Muscle of back (tissue), 13 donors: ENCODE data around the gene GRB2. TPM values are rescaled to one million over a fixed set of nuclear protein-coding genes. Genes with fewer than 3 reads are reported as not detected.
"Not testable (repeated sequence)": the region's sequence is repeated elsewhere in the genome, so short reads cannot be mapped to it uniquely, and the experiment has no call there.

ENCODE experiments used
- DNase-seq, 3 donors: peaks; one replicate each; pipeline versions ENCODE4 v3.0.0 to v3.0.0-alpha.2; 2013
- long read RNA-seq, 9 donors: transcript quantifications; one replicate each; lab custom pipeline, GENCODE V29; 2026
- polyA plus RNA-seq, 10 donors: library from polyadenylated mRNA; unstranded; fragments of 120-200 nt; gene quantifications; one replicate each; pipeline ENCODE4 v1.2.1, GENCODE V29; 2013; ENCODE audit not compliant: insufficient read length in 10 of 10

The GRB2 gene
- polyA plus RNA-seq: 100 to 1,000 TPM; 130 to 193 (median 151) TPM
- long read RNA-seq, donor 1, transcript GRB2-202 (6 exons, 3,248 nt): minor isoform, 16 of 138 reads
- long read RNA-seq, donor 1, transcript GRB2-205 (5 exons, 3,182 nt): major isoform, 40 of 138 reads
- long read RNA-seq, donor 1, partial matches to known transcripts: 81 of 138 reads
- long read RNA-seq, donor 1, other reads (novel, unspliced or antisense): 0 of 138 reads
- long read RNA-seq, donor 2, transcript GRB2-205 (5 exons, 3,182 nt): major isoform, 41 of 67 reads
- long read RNA-seq, donor 2, transcript GRB2-202 (6 exons, 3,248 nt): minor isoform, 15 of 67 reads
- long read RNA-seq, donor 2, partial matches to known transcripts: 11 of 67 reads
- long read RNA-seq, donor 2, other reads (novel, unspliced or antisense): 0 of 67 reads
- long read RNA-seq, donor 3: 0 reads
- long read RNA-seq, donor 4, transcript GRB2-202 (6 exons, 3,248 nt): minor isoform, 9 of 55 reads
- long read RNA-seq, donor 4, transcript GRB2-205 (5 exons, 3,182 nt): major isoform, 25 of 55 reads
- long read RNA-seq, donor 4, partial matches to known transcripts: 20 of 55 reads
- long read RNA-seq, donor 4, other reads (novel, unspliced or antisense): 0 of 55 reads
- long read RNA-seq, donor 5, transcript GRB2-202 (6 exons, 3,248 nt): minor isoform, 16 of 111 reads
- long read RNA-seq, donor 5, transcript GRB2-205 (5 exons, 3,182 nt): major isoform, 36 of 111 reads
- long read RNA-seq, donor 5, partial matches to known transcripts: 58 of 111 reads
- long read RNA-seq, donor 5, other reads (novel, unspliced or antisense): 0 of 111 reads
- long read RNA-seq, donor 6, transcript GRB2-202 (6 exons, 3,248 nt): minor isoform, 29 of 118 reads
- long read RNA-seq, donor 6, transcript GRB2-205 (5 exons, 3,182 nt): major isoform, 64 of 118 reads
- long read RNA-seq, donor 6, partial matches to known transcripts: 25 of 118 reads
- long read RNA-seq, donor 6, other reads (novel, unspliced or antisense): 0 of 118 reads
- long read RNA-seq, donor 7, transcript GRB2-202 (6 exons, 3,248 nt): minor isoform, 10 of 58 reads
- long read RNA-seq, donor 7, transcript GRB2-205 (5 exons, 3,182 nt): major isoform, 30 of 58 reads
- long read RNA-seq, donor 7, partial matches to known transcripts: 17 of 58 reads
- long read RNA-seq, donor 7, other reads (novel, unspliced or antisense): 0 of 58 reads
- long read RNA-seq, donor 8, transcript GRB2-202 (6 exons, 3,248 nt): minor isoform, 10 of 40 reads
- long read RNA-seq, donor 8, transcript GRB2-205 (5 exons, 3,182 nt): major isoform, 18 of 40 reads
- long read RNA-seq, donor 8, partial matches to known transcripts: 10 of 40 reads
- long read RNA-seq, donor 8, other reads (novel, unspliced or antisense): 0 of 40 reads
- long read RNA-seq, donor 9, partial matches to known transcripts: 0 of 6 reads
- long read RNA-seq, donor 9, other reads (novel, unspliced or antisense): 0 of 6 reads

DNA sequence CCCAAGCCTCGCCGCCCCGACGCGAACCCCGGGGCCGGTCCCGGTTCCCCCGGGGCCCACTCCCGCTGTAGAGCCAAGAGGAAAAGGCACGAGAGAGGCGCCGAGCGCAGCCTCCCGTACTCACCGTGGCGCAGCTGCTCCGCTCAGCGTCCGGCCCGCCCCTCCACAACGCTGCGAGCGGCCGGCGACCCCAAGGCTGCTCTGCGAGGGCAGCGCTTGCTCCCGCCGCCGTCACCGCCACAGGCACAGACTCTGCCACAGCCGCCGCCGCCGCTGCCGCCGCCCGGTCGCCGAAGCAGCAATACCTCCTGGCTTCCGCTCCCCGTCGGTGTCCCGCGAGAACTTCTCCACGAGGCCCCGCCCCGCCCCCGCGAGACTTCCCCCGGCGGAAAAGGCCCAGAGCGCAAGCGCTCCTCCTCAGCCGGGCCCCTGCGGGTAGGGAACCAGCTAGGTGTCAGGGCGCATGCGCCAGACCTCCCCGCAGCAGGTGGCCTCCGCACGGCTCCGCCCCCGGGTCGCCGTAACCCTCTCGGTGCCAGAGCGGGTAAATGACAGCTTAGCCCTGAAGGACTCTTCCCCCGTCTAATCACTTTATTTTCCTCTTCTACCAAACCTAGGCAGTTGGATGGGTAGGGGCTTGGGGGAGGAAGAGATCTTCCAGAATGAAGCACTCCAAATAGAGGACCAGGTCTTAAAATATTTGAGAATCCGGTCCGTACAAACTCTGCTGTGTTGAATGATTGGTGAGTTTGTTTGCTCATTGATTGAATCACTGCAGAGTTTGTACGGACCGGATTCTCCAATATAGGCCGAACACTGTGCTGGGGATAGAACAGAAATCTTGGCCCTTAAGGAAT, at the start of gene GRB2:
Gene GRB2, minus strand, starts transcription at position 314 of the 857 bp plus-strand sequence. CDS start 12,050 bp downstream, outside the sequence.
- DNase-seq: peak; percentile 96 to 98 (median 98)

DNA sequence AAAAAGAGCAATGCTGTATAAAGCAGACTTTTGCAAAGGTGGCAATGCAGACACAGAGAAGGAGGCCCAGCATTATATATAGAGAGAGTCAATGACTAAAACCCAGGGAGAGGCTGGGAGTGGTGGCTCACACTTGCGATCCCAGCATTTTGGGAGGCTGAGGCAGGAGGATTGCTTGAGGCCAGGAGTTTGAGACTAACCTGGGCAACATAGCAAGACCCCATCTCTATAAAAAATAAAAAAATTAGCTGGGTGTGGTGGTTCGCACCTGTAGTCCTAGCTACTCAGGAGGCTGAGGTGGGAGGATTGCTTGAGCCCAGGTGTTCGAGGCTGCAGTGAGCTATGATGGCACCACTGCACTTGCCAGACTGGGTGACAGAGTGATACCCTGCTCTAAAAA, 49.2 kb upstream of the GRB2 start:
- DNase-seq: not testable (repeated sequence)

DNA sequence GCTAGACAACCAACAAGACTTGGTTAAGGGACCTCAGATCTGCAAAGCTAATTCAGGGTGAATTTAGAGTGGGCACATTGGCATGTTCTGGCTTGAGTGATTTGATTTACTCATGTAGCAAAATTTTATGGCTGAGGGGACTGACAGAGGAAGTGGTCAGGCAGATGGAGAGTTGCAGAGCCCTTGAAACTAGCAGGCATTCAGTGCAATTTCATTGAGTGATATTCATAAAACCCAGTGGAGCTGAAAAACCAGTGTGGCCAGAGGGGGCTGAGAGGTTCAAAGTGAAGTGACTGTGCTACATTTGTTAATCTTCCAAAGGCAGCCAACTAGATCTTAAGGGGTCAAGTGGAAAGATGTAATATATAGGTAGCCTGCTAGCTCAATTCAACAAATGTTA, 48.7 kb upstream of the GRB2 start:
- no peak for DNase-seq

DNA sequence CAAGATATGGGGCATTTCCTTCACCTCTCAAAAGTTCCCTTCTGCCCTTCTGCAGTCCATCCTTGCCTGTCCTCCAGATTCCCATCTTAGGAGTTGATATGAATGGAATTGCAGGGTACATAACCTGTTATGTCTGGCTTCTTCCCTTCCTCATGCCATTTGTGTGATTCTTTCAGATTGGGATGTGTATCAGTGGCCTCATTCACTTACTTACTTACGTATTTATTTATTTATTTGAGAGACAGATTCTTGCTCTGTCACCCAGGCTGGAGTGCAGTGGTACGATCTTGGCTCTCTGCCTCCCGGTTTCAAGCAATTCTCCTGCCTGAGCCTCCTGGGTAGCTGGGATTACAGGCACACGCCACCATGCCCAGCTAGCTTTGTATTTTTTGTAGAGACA, 44.8 kb upstream of the GRB2 start:
- DNase-seq: no peak

DNA sequence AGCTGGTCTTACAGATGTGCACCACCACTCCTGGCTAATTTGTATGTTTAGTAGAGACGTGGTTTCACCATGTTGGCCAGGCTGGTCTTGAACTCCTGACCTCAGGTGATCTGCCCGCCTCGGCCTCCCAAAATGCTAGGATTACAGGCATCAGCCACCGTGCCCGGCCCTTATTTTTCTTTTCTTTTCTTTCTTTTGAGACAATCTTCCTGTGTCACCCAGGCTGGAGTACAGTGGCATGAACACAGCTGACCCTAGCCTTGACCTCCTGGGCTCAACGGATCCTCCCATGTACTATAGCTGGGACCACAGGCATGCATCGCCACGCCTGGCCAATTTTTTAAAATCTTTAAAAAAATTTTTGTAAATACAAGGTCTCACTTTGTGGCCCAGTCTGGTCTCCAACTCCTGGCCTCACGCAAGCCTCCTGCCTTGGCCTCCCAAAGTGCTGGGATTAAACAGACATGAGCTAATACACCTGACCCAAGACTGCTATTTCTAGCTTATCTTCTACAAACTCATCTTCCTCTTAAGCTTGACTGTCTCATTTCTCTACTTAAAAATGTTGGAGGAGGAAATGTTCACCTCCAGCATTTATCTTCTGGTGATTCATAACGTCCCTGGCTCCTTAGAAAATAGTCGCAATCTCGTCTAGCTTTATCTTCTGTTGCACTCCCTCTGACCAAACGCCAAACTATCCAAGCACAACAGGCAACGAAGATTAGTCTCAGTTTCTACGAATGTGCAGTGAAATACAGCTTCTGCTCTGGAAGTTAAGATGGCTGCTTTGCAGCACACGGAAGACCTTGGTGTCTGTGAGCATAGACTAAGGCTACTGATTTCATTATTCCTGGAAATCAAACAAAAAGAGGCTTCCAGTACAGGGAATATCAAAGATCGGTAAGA, 42.7 kb upstream of the GRB2 start:
- DNase-seq: no peak

DNA sequence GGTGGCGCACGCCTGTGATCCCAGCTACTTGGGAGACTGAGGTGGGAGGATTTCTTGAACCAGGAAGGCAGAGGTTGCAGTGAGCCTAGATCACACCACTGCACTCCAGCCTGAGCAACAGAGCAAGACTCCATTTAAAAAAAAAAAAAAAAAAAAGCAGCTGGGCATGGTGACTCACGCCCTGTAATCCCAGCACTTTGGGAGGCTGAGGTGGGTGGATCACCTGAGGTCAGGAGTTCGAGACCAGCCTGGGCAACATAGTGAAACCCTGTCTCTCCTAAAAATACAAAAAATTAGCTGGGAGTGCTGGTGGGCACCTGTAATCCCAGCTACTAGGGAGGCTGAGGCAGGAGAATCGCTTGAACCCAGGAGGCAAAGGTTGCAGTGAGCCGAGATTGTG, 40.4 kb upstream of the GRB2 start:
- DNase-seq: not testable (repeated sequence)

DNA sequence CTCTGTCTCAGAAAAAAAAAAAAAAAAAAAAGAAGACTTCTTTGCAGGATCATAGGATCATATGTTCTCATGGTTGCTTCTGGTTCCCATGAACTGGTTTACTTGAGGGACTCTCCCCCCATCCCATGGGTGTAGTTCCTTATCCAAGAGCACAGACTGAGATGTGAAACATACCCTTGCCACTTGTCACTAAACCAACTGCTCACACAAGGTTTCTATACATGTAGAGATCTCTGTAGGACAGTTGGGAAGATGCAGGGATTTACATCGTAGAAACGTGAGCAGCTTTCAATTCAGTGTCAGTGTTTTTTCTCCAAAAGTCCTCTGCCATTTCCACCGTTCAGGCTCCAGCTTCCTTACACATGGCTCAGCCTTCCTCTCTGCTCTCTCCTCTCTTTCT, 39.8 kb upstream of the GRB2 start:
- no peak for DNase-seq

DNA sequence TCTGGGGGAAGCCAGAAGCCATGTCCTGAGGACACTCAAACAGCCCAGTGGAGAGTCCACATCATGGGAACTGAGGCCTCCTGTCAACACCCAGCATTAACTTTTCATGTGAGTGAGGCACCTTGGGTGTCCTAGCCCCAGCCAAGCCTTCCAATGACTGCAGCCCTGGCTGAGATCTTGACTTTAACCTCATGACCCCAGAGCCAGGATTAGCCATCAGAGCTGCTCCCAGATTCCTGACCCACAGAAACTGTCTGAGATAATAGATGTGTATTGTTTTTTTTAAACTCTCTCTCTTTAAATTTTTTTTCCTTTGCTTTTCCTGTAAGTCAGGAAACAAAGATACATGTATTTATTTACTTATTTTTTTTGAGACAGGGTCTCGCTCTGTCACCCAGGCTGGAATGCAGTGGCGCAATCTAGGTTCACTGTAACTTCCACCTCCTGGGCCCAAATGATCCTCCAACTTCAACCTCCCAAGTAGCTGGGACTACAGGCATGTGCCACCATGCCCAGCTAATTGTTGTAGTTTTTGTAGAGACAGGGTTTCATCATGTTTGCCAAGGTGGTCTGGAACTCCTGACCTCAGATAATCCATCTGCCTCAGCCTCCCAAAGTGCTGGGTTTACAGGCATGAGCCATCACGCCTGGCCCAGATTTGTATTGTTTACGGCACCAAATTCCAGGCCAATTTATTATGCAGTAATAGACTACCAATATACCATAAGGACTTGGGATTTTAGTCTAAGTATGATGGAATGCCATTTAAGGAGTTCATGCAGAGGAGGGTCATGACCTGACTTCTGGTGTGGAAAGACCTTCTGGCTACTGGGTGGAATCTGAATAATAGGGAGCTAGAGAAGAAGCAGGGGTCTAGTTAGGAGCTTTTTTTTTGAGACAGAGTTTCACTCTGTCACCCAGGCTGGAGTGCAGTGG, 37.0 kb upstream of the GRB2 start:
- DNase-seq: no peak

DNA sequence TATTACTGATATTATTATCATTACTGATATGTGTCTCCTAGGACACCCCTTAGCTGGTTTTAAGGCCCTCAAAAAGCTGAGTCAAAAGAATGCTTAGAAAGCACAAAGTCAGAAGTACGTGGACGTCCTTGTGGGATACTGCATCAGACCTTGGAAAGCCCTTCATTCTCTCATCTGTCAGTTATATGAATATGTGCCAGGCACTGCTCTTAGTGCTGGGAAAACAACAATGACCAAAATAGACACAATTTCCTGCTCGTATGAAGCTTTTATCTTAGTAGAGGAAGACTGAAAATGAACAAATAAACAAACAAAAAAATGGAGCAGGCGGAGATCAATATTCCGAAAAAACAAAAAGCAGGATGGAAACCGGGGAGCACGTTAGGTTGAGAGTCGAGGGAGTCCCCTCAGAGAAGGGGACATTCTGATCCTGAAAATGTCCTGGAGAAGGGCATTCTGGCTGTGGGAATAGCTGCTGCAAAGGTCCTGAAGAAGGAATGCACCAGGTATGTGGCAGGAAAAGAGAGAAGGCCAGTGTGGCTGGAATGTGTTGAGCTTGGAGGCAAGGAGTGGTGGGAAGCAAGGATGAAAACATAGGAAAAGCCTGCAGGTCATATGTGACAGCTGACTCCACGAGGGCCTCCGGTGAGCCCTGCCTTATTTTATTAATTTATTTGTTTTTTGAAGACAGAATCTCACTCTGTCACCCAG, 35.4 kb upstream of the GRB2 start:
- peak in 2 of 3 donors; percentile 71 to 77 for DNase-seq

DNA sequence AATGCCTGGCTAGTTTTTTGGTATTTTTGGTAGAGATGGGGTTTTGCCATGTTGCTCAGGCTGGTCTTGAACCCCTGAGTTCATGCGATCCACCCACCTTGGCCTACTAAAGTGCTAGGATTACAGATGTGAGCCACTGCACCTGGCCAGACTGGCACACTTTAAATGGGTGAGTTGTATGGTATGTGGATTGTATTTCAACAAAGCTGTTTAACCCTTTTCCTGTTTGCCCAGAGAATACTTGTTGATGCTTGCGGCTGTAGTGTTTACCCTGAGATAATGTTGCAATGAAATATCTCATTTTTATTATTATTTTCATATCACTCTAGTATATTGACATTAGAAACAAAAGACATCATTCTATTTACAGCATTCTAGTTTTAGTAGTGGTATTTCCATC, 33.8 kb upstream of the GRB2 start:
- DNase-seq: no peak

DNA sequence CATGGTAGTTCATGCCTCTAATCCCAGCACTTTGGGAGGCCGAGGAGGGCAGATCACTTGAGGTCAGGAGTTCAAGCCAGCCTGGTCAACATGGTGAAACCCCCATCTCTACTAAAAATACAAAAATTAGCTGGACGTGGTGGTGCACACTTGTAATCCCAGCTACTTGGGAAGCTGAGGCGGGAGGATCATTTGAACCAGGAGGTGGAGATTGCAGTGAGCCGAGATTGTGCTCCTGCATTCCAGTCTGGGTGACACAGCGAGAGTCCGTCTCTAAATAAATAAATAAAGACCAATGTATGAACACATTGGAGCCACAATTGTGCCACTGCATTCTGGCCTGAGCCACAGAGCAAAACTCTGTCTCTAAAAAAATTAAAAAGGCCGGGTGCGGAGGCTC, 31.9 kb upstream of the GRB2 start:
- not testable (repeated sequence) for DNase-seq

DNA sequence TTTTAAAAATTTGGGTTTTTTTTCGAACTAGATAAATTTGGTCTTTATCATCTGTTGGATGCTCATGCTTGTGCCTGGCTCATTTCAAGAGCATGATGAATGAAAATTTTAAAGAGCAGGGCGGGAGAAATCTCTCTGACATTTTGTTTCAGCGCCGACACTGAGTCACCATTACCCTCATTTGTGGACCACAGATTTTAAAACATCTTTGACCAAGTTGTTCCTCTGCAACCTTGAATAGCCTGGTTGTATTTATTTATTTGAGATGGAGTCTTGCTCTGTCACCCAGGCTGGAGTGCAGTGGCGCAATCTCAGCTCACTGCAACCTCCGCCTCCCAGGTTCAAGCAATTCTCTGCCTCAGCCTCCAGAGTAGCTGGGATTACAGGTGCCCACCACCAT, 29.0 kb upstream of the GRB2 start:
- DNase-seq: not testable (repeated sequence)

DNA sequence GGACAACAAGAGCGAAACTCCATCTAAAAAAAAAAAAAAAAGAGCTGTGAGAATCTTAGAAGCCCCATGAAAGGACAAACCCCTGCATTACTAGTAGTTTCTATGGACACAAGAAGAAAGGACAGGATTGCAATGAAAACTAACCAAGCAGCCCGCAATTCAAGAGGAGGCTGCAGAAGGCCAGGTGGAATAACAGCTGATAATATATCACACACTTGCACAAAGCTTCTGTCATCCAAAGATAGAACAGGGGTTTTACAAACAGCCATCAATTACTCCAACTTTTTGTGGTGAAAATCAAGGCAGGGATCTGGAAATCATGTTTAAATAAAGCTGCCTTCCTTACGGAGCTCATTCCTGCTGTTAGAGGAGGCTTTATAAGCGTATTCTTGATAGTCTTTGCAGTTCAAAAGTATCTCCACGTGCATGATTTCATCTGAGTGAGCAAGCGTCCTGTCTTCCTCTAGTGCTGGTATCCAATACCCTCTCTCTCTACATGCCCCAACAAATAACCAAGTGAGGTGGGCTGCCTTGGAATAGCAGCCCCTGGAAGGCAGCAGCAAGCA, 27.8 kb upstream of the GRB2 start:
- no peak for DNase-seq

DNA sequence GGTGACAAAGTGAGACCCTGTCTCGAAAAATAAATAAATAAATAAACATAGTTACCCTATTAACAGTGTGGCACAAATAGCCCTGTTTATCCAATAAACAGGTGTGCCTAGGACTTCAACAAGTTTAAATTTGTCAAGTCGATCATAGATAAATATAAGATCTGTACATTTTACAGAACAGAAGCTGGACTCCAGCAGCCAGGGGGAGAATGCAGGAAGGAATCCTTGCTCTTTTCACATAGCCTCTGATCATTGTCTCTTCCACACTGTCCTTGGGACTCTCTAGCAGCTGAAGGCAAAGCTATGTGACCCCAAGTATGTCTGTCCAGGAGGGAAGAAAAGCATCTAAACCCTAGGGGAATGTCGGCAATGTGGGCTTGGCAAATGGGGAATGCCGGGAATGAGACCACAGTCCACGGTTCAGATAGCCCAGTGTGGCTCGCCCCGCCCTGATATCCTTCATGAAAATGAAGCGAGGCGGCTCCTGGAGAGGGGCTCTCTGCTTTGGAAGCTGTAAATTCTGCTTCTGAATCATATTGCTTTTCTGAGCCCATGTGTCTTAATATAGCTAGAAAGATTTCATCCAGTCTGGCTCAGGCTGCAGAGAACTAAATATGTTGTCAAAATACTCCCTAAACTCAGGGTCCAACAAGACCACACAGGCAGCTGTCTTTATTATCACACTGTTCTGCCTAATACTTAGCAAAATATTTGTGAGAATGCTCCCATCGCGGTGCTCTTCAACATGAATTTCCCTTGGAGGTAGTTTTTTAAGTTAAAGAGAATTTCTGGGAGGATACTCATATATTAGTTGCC, 24.9 kb upstream of the GRB2 start:
- peak; percentile 53 to 74 (median 57) for DNase-seq

DNA sequence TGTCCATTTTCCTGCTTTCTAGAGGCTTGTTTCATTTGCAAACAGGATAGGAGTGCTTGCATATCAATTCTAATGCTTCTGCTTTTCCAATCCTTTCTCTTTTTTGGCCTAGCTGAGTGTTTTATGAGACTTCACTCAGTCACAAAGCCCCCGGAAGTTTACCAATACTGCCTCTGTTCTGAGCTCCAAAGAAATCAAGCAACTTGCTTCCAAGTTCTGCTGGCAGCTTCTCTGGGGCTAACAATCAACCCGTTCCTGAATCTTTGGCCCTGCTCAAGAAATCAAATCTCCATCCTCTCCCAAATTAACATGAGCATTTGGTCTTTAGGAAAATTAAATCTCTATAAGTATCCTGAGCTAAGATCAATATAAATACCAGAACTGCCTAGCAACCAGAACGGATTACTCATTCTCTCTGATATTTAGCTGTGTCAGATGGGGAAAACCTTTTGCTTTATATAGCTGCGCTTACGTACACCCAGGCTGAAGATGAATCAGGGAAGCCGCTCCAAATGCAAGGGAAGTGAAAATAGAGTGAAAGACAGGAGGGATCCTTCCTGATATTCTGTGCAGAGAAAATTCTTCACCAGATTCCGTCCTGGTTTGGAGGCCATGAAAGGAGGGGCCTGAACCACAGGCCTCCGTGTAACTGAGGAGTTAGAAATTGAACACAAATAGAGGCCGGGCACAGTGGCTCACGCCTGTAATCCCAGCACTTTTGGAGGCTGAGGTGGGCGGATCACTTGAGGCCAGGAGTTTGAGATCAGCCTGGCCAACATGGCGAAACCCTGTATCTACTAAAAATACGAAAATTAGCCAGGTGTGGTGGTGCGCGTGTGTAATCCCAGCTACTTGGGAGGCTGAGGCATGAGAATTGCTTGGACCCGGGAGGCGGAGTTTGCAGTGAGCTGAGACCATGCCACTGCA, 23.3 kb upstream of the GRB2 start:
- peak; percentile 73 to 87 (median 83) for DNase-seq
